Sigmoid colon (tissue), 7 donors: ENCODE measurements around the gene TMEM170B. TPM values are rescaled to one million over a fixed set of nuclear protein-coding genes. Genes with fewer than 3 reads are reported as not detected.

Experiments used
- DNase-seq: peaks from one replicate; pipeline ENCODE4 v3.0.0-alpha.2; 2019
- H3K27ac ChIP-seq, 4 donors: fragments of 200-600 bp; sonication (generic); one replicate each; pipeline ENCODE4 v1.5.1; 2016 to 2019; ENCODE audit warnings: mild to moderate bottlenecking in 1 of 4
- H3K27me3 ChIP-seq, 3 donors: fragments of 200-600 bp; sonication (generic); one replicate each; pipeline ENCODE4 v1.5.1; 2019; ENCODE audit warnings: mild to moderate bottlenecking in 1 of 3
- H3K36me3 ChIP-seq, 4 donors: fragments of 200-600 bp; sonication (generic); one replicate each; pipeline ENCODE4 v1.5.1; 2016 to 2019
- H3K4me1 ChIP-seq, 4 donors: fragments of 200-600 bp; sonication (generic); one replicate each; pipeline ENCODE4 v1.5.1; 2017 to 2019
- H3K4me3 ChIP-seq, 4 donors: fragments of 200-600 bp; sonication (generic); one replicate each; pipeline ENCODE4 v1.5.1; 2017 to 2019; ENCODE audit warnings: mild to moderate bottlenecking in 2 of 4, moderate library complexity in 1 of 4
- H3K9me3 ChIP-seq, 4 donors: fragments of 200-600 bp in 3 of 4; sonication (generic) in 3 of 4; one replicate each; pipeline versions ENCODE4 v1.5.1 to v1.6.1; 2013 to 2019
- CTCF ChIP-seq, 4 experiments: fragments of 450-650 bp in 3 of 4; fragments of 200-600 bp in 1 of 4; IDR thresholded peaks; one replicate each; pipeline ENCODE4 v1.5.1; 2016 to 2019; ENCODE audit warnings: antibody characterized with exemption in 4 of 4, mild to moderate bottlenecking in 3 of 4, moderate library complexity in 2 of 4
- EP300 ChIP-seq, 4 donors: sonication (generic); formaldehyde crosslinking; IDR thresholded peaks; one replicate each; pipeline ENCODE4 v1.6.1; 2017; ENCODE audit warnings: antibody characterized with exemption in 4 of 4
- POLR2A ChIP-seq, 2 donors: fragments of 450-650 bp; IDR thresholded peaks; one replicate each; pipeline ENCODE4 v1.6.1; 2016; ENCODE audit warnings: antibody characterized with exemption in 2 of 2, mild to moderate bottlenecking in 2 of 2, moderate library complexity in 2 of 2
- POLR2AphosphoS5 ChIP-seq, 4 donors: sonication (generic); formaldehyde crosslinking; IDR thresholded peaks; one replicate each; pipeline ENCODE4 v1.6.1; 2017; ENCODE audit warnings: antibody characterized with exemption in 4 of 4
- WGBS, 2 donors: extraction: QIAGEN DNeasy Blood & Tissue Kit; methylation state at CpG; one replicate each; pipeline ENCODE4 v1.1.7; 2013; 5-methylcytosine and 5-hydroxymethylcytosine counted together
- intact Hi-C: fragments of 100-400 bp; cut with DNase I; formaldehyde crosslinking; loops from one replicate; pipeline ENCODE4 v1.15.1; 2023
- polyA plus RNA-seq, 3 donors: library from polyadenylated mRNA; stranded (reverse); fragments of 200-250 nt; gene quantifications; one replicate each; pipeline ENCODE4 v1.2.3, GENCODE V29; 2013
- total RNA-seq, 4 donors: library from RNA; depleted of rRNA; stranded (reverse); fragments of >200 nt; gene quantifications; one replicate each; pipeline ENCODE4 v1.1.0, GENCODE V29; 2016
- donor health status: healthy with polysubstance abuse.
- donor health status: Bipolar disorder and iron deficiency.
- donor health status: healthy.

TMEM170B gene
- total and polyA plus RNA-seq, 7 donors, result 0.92 to 11.0 (median 8.7) TPM

GRCh38 chr6:11536795-11537194 is 754 bp upstream of the TMEM170B start:
- H3K9me3 ChIP-seq, result no peaks in the 10 kb centered on the region
- no peaks in the 10 kb centered on the region for H3K27me3 ChIP-seq
- H3K4me3 ChIP-seq, result peak overlapping the region; percentile 88 to 99 (median 96)
- intact Hi-C loops, result loop anchor here (2.0 kb wide), 1 partner anchor 472 kb away; no protein-coding TSS in a partner anchor
- peak overlapping the region; percentile 86 to 93 (median 90) for H3K27ac ChIP-seq
- peaks cover 0 to 30% (median 15%) of the 10 kb centered on the region in 4 donors for H3K4me1 ChIP-seq
- 1 to 4% methylated on average over 12 of the region's 12 CpGs for whole genome bisulfite sequencing, 2 donors
- H3K36me3 ChIP-seq, result no peaks in the 10 kb centered on the region
- DNase-seq, result no peak
- no peak for TF ChIP-seq CTCF (IDR thresholded peaks at IDR 0.05)
- TF ChIP-seq EP300 (IDR thresholded peaks at IDR 0.05), result no peak
- no peak for TF ChIP-seq POLR2A (IDR thresholded peaks at IDR 0.05)
- no peak for TF ChIP-seq POLR2AphosphoS5 (IDR thresholded peaks at IDR 0.05)

- DNase-seq, result peak; percentile 67
- no peaks in the 10 kb centered on the region for H3K36me3 ChIP-seq
- intact Hi-C loops, result no loop called here
- peak overlapping the region; percentile 88 to 99 (median 96) for H3K4me3 ChIP-seq
- H3K27me3 ChIP-seq, result no peaks in the 10 kb centered on the region
- 1% methylated on average over 74 of the region's 74 CpGs for WGBS, 2 donors
- no peaks in the 10 kb centered on the region for H3K9me3 ChIP-seq
- peak overlapping the region; percentile 86 to 93 (median 90) for H3K27ac ChIP-seq
- peaks cover 0 to 24% (median 11%) of the 10 kb centered on the region in 4 donors for H3K4me1 ChIP-seq
- TF ChIP-seq POLR2AphosphoS5 (IDR thresholded peaks at IDR 0.05) (peak in 3 of 4 donors; percentile 26 to 30 (median 30)), CTCF (IDR thresholded peaks at IDR 0.05) (no peak), EP300 (IDR thresholded peaks at IDR 0.05) (no peak), POLR2A (IDR thresholded peaks at IDR 0.05) (no peak)
Observed at GRCh38 chr6:11538052-11538818, 686 bp downstream of the TMEM170B start.

GRCh38 chr6:11538819-11539468 is 1.4 kb downstream of the TMEM170B start:
- peaks cover 0 to 24% (median 11%) of the 10 kb centered on the region in 4 donors for H3K4me1 ChIP-seq
- H3K36me3 ChIP-seq, result no peaks in the 10 kb centered on the region
- WGBS, 2 donors, result 39 to 40% methylated on average over 8 of the region's 8 CpGs
- TF ChIP-seq POLR2AphosphoS5 (IDR thresholded peaks at IDR 0.05) (no peak), EP300 (IDR thresholded peaks at IDR 0.05) (no peak), POLR2A (IDR thresholded peaks at IDR 0.05) (no peak), CTCF (IDR thresholded peaks at IDR 0.05) (no peak)
- no peaks in the 10 kb centered on the region for H3K27me3 ChIP-seq
- DNase-seq, result no peak
- peak overlapping the region; percentile 88 to 99 (median 96) for H3K4me3 ChIP-seq
- H3K27ac ChIP-seq, result peak overlapping the region; percentile 86 to 93 (median 90)
- intact Hi-C loops, result no loop called here
- no peaks in the 10 kb centered on the region for H3K9me3 ChIP-seq

- Histone ChIP-seq H3K27ac (no peak overlapping the region), H3K36me3 (no peaks in the 10 kb centered on the region), H3K27me3 (no peaks in the 10 kb centered on the region), H3K4me1 (peaks cover 0 to 12% (median 5%) of the 10 kb centered on the region in 4 donors), H3K9me3 (no peaks in the 10 kb centered on the region), H3K4me3 (no peak overlapping the region)
- DNase-seq, result no peak
- intact Hi-C loops, result no loop called here
- 86 to 89% methylated on average over 3 of the region's 3 CpGs for WGBS, 2 donors
- no peak for TF ChIP-seq POLR2AphosphoS5 (IDR thresholded peaks at IDR 0.05)
- no peak for TF ChIP-seq EP300 (IDR thresholded peaks at IDR 0.05)
- TF ChIP-seq CTCF (IDR thresholded peaks at IDR 0.05), result no peak
- TF ChIP-seq POLR2A (IDR thresholded peaks at IDR 0.05), result no peak
Observed at GRCh38 chr6:11542863-11543262, 5.3 kb downstream of the TMEM170B start.
